OCI-LY3 (cell line): Measurements from ENCODE around the gene DIPK1C.

Experiments used
- H2AFZ ChIP-seq: fragments of 200-600, 300-600 bp; shearing (Covaris generic); 2 replicates; pipeline ENCODE4 v1.6.0; 2014; ENCODE audit warnings: antibody characterized with exemption, low read depth, low read length
- H3K27ac ChIP-seq: fragments of 200-600, 300-600 bp; sonication (generic); 2 replicates; pipeline ENCODE4 v1.5.1; 2014; ENCODE audit warnings: mild to moderate bottlenecking, low read length, moderate library complexity, mixed read lengths
- H3K27me3 ChIP-seq: fragments of 200-600, 300-600 bp; sonication (generic); 2 replicates; pipeline ENCODE4 v1.6.1; 2014; ENCODE audit warnings: low read depth, low read length, mixed read lengths
- H3K36me3 ChIP-seq: fragments of 200-600, 300-600 bp; sonication (generic); replicated peaks from 2 replicates; pipeline ENCODE3; 2014; ENCODE audit warnings: low read depth, low read length, mixed read lengths
- H3K4me1 ChIP-seq: fragments of 300-600, 200-600 bp; sonication (generic); 2 replicates; pipeline ENCODE4 v1.6.1; 2014; ENCODE audit warnings: low read length, mixed read lengths
- H3K4me2 ChIP-seq: fragments of 200-600, 300-600 bp; sonication (generic); 2 replicates; pipeline ENCODE4 v1.6.1; 2014; ENCODE audit warnings: low read length, mixed read lengths
- H3K4me3 ChIP-seq: fragments of 300-600, 200-600 bp; sonication (generic); 2 replicates; pipeline ENCODE4 v1.5.1; 2014; ENCODE audit warnings: antibody characterized with exemption, mild to moderate bottlenecking, low read length, moderate library complexity
- H3K79me2 ChIP-seq: fragments of 300-600, 200-600 bp; shearing (Covaris generic); 2 replicates; pipeline ENCODE4 v1.6.1; 2014; ENCODE audit warnings: mild to moderate bottlenecking, low read length, mixed read lengths
- H3K9ac ChIP-seq: fragments of 300-600, 200-600 bp; shearing (Covaris generic); 2 replicates; pipeline ENCODE4 v1.6.0; 2014; ENCODE audit warnings: mild to moderate bottlenecking, low read length, moderate library complexity
- H3K9me3 ChIP-seq: fragments of 200-600, 300-600 bp; shearing (Covaris generic); 2 replicates; pipeline ENCODE4 v1.6.1; 2014; ENCODE audit warnings: low read length, mixed read lengths; ENCODE audit not compliant: insufficient read depth
- H4K20me1 ChIP-seq: fragments of 200-600, 300-600 bp; sonication (generic); 2 replicates; pipeline ENCODE4 v1.6.1; 2016; ENCODE audit warnings: low read length, mixed read lengths; ENCODE audit not compliant: insufficient read depth
- CTCF ChIP-seq: fragments of 200-600, 300-600 bp; sonication (generic); IDR thresholded peaks from 2 replicates; pipeline ENCODE4 v1.5.1; 2014; ENCODE audit warnings: antibody characterized with exemption, low read length, low read depth
- EZH2phosphoT487 ChIP-seq: fragments of 200-600 bp; shearing (Covaris generic); IDR thresholded peaks from 2 replicates; pipeline ENCODE4 v1.6.1; 2018; ENCODE audit warnings: antibody characterized with exemption, mixed run types, low read depth

DIPK1C gene

GRCh38 chr18:74456349-74457042 is 612 bp downstream of the DIPK1C start:
- H4K20me1 ChIP-seq, result no peaks in the 10 kb centered on the region
- no peak for TF ChIP-seq CTCF
- TF ChIP-seq EZH2phosphoT487, result no peak
- H3K4me3 ChIP-seq, result no peak overlapping the region
- H2AFZ ChIP-seq, result no peak overlapping the region
- no peaks in the 10 kb centered on the region for H3K79me2 ChIP-seq
- H3K27me3 ChIP-seq, result peaks cover 12% of the 10 kb centered on the region
- H3K27ac ChIP-seq, result no peak overlapping the region
- no peaks in the 10 kb centered on the region for H3K4me1 ChIP-seq
- no peaks in the 10 kb centered on the region for H3K9me3 ChIP-seq
- no peak overlapping the region for H3K4me2 ChIP-seq
- H3K9ac ChIP-seq, result no peak overlapping the region
- H3K36me3 ChIP-seq, result no peaks in the 10 kb centered on the region

- no peak overlapping the region for H3K4me2 ChIP-seq
- H3K27me3 ChIP-seq, result peaks cover 15% of the 10 kb centered on the region
- H3K4me3 ChIP-seq, result no peak overlapping the region
- no peaks in the 10 kb centered on the region for H3K9me3 ChIP-seq
- H4K20me1 ChIP-seq, result no peaks in the 10 kb centered on the region
- no peaks in the 10 kb centered on the region for H3K36me3 ChIP-seq
- no peak overlapping the region for H3K9ac ChIP-seq
- no peaks in the 10 kb centered on the region for H3K79me2 ChIP-seq
- TF ChIP-seq CTCF (no peak), EZH2phosphoT487 (no peak)
- no peak overlapping the region for H3K27ac ChIP-seq
- H3K4me1 ChIP-seq, result no peaks in the 10 kb centered on the region
- H2AFZ ChIP-seq, result no peak overlapping the region
These were observed 1.1 kb downstream of the DIPK1C start for GRCh38 chr18:74456017-74456348.

- Histone ChIP-seq H3K27ac (no peak overlapping the region), H3K4me2 (no peak overlapping the region), H2AFZ (no peak overlapping the region), H3K36me3 (no peaks in the 10 kb centered on the region), H4K20me1 (no peaks in the 10 kb centered on the region), H3K9me3 (no peaks in the 10 kb centered on the region), H3K27me3 (peaks cover 15% of the 10 kb centered on the region), H3K79me2 (no peaks in the 10 kb centered on the region), H3K4me3 (no peak overlapping the region), H3K4me1 (no peaks in the 10 kb centered on the region), H3K9ac (no peak overlapping the region)
- TF ChIP-seq CTCF (no peak), EZH2phosphoT487 (no peak)
These were observed 1.7 kb downstream of the DIPK1C start for GRCh38 chr18:74455386-74455785.

GRCh38 chr18:74454279-74454751 is 2.8 kb downstream of the DIPK1C start:
- H2AFZ ChIP-seq, result no peak overlapping the region
- no peak overlapping the region for H3K4me2 ChIP-seq
- no peak overlapping the region for H3K27ac ChIP-seq
- H3K4me3 ChIP-seq, result no peak overlapping the region
- no peak overlapping the region for H3K9ac ChIP-seq
- TF ChIP-seq CTCF (no peak), EZH2phosphoT487 (no peak)
- H4K20me1 ChIP-seq, result no peaks in the 10 kb centered on the region
- H3K4me1 ChIP-seq, result no peaks in the 10 kb centered on the region
- no peaks in the 10 kb centered on the region for H3K36me3 ChIP-seq
- H3K9me3 ChIP-seq, result no peaks in the 10 kb centered on the region
- H3K79me2 ChIP-seq, result no peaks in the 10 kb centered on the region
- H3K27me3 ChIP-seq, result peaks cover 15% of the 10 kb centered on the region
